GM21360 (cell line): Measurements from ENCODE around the gene LRRC19.

Source experiments
- ATAC-seq: cut with Tn5 transposase; IDR thresholded peaks from one replicate; pipeline ENCODE4 v1.9.1; 2021; ENCODE audit warnings: mild to moderate bottlenecking, moderate library complexity; ENCODE audit not compliant: unreplicated experiment

The LRRC19 gene

DNA sequence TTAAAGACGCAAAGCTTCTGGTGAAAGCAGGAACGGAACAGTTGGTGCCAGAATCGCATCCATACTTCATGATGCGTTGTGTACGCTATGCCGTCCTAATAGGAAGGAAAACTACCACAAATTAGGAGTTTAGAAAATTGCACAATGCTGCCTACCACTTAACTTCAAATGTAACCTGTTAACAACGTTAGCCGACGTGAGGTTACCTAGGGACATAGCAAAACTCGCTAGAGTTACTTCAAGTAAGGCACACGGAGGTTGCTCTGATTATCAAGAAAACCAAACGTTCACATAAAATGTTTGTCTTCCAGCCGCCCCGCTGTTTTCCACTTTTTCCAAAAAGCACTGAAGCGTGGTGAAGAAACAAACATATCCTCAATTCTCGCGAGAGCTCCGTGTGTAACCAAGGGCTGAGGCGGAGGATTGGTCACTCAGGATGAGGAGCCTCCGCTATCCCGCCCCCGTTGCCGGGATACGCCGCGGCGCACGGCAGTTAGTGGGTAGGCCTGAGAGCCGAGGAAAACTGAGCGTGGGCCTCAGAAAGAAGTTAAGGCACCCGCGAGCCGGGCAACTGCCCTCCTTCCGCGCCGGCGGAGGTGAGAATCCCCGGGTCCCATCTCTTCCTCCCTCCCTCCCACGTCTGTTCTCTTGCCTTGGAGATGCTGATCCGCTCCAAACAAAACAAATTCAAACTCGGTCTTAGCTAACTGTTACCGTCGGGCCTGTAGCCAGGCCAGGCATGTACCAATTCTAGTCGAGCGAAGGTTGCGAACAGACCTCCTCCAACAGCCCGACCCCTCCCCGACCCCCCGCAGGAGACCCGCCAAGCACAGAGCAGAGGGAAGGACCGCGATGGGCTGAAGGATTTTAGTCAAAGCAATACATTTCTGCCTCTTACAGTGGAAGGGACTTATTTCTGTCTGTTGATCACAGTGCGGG lies 49.3 kb downstream of the LRRC19 start, which contains the start of gene IFT74:
Gene IFT74, plus strand, starts transcription at position 492 of the 939 bp plus-strand sequence. CDS start 5,556 bp downstream, outside the sequence.
- ATAC-seq = peak; percentile 99

DNA sequence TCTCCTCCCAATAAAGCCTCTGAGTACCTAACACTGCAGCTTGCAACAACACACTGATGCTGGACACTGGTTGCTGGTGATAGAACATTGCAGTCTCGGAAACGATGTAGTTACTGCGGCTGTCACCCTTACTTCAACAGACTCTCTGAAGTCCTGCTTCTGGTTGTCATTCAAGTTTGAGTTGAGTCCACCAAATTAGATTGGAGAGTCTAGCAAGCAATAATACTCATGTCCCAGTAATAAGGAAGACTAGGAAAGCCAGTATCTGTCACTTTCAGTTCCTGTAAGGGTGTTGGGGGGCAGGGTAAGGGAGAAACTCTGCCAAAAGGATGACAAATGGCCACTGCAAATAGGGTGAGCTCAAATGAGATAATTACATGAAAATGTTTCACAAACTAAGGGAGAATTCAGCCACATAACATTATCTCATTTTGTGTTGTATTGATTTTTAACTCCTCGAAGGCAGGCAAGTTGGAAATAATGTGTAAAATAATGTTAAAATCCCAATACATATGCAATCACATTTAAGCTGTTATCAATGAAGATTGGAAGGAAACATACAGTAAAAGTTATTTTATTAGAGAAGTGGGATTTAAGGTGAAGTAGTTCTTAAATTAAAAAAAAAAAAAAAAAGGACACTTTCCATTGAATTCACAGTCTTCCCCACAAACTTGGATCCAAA lies 50.1 kb downstream of the LRRC19 start:
- no peak for ATAC-seq

DNA sequence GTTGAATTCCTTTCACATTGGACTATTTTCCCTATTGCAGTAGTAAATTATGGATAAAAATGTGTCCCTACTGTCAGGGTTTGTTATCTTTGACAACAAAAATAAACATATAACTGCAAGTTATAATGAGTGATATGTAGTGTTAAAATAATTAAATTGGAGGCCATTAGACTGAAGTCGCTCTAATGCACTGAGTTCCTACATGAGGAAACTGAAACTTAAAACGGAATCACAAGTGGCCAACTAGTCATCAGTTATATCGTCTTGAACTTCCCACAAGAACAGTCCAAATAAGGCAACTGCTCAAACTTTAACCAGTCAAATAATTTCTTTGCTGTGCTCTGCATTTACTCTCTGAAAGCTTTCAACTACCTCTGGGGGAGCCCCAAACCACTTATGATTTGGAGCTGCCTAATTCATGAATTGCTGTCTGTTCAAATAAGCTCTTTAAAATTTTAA lies 51.4 kb downstream of the LRRC19 start:
- no peak for ATAC-seq

DNA sequence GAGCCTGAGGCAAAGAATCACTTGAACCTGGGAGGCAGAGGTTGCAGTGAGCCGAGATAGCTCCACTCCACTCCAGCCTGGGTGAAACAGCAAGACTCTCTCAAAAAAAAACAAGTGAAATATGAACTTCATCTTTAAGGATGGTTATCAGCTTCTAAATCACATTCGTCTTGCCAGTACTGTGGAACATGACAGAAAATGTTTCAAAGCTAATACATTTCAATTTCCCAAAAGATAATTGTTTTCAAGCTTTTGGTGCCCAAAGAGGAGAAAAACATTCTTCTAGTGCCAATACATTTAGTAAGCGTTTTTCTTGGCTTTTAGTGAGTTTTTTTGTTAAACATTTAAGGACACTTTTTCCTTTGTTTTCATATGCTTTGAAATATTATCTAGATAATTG lies 53.7 kb downstream of the LRRC19 start:
- no peak for ATAC-seq

DNA sequence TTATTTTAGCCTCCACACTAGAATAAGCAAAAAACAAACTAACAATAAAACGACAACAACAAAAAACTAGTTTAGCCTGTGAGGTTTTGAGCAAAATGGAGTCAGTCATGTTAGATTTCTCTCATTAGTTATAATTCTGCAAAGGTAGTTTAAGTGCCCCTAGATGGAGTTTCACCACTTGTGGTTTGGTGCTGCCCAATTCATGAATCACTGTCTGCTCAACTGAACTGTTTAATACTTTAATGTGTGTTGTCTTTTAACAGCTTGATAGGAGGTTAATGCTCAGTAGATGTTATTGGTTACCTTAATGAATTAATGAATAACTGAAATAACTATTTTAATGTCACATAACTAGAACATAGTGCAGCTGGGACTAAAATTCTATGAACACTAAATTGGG lies 55.0 kb downstream of the LRRC19 start:
- no peak for ATAC-seq

DNA sequence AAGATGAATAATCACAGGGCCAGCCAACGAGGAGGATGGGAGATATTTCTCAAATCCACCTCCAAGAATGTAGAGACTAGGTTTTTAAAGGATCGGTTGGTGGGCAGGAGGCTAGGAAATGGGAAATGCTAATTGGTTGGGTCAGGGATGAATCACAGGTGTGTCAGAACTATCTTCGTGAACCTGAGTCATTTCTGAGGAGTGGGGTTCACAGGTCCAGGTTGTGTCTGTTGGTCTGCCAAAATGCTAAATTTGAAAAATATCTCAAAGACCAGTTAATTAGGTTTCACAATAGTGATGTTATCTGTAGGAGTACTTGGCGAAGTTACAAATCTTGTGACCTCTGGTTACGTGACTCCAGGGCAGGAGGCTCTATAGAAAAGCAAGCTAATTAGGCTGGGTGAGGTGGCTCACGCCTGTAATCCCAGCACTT lies 55.8 kb downstream of the LRRC19 start:
- ATAC-seq = no peak

DNA sequence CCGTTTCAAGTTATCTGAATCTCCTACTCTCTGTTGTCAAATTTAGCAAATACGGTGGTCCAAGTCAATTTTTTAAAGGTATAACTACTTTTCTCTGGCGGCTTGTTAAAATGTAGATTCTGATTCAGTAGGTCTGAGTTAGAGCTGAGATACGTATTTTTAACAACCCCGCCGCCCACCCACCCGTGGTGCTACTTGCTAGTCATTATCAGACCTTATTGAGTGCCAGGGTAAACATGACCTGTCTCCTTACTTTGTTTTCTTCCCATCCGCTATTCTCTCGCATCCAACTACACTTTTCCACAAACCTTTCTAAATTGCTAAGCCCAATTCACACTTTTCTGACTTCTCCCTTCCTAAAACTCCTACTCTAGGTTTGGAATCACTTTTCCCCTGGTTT lies 57.7 kb downstream of the LRRC19 start:
- no peak for ATAC-seq

DNA sequence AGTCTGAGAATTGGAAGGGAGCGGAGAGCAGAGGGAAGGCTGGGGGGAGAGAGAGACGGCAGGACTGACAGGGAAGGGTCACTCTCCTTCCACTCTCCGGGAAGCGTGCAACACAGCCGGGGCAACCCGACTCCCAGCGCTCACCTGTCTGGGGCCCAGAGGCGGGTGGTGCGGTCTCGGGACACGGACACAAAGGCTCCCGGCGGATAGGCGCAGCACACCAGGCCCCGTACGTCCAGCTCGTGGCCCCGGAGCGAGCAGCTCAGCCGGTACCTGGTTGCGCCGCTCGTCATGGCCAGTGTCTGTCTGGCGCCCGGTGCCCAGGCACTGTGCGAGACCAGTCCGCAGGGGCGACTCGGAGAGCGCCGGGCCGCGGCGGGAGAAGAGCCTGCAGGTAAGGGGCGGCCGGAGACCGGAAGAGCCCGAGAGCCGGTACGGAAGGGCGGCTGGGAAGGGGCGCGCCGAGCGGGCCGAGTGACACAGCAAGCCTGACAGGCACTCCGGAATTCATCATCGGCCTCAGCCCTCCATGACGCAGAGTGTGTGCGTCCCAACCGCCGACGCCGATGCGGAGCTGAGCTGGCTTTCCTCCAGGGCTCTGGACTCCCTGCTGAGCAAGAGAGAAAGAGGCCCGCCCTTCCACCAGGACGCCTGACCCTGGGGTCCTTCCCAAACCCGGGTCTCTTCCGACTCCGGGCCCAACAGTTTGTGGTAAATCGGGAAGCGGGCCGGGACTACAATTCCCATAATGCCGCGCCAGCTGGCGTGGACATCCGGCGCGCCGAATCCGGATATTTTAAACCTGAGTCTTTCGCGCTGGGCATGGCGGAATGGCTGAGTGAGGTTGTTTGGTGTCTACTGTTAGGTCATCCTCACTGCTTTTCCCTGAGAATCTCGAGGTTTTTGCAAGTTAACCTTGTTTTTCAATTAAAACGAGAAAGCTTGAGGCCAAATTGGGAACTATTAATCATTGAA lies 58.4 kb downstream of the LRRC19 start, which contains the start of gene PLAA:
Gene PLAA, minus strand, starts transcription at position 490 of the 975 bp plus-strand sequence. Its CDS starts 197 bp downstream, at position 293.
- peak; percentile 98 for ATAC-seq

DNA sequence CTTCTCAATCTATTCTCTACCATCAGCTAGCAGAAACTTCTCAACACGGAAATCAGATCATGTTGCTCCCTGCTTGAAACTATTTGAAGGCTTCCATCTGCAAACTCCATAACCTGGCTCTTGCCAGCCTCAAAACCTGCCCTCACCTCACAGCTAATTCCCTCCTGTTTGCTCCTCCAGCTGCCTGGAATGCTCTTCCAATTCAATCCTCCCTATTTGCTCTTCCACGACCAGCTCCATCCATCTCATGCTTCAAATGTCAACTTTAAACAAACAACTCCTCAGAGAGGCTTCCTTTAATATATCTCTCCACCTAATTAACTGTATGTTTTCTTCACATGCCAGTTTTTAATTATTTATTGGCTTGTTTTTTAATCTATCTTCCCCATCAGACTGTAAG lies 59.9 kb downstream of the LRRC19 start:
- ATAC-seq = no peak
